GM19239 (cell line): ENCODE data around the gene CBX2.

ENCODE experiments used
- DNase-seq: peaks from one replicate; pipeline ENCODE4 v3.0.0; 2011; ENCODE audit warnings: low spot score; ENCODE audit not compliant: insufficient read length
- FAIRE-seq: peaks from 2 replicates; lab custom pipeline; 2011; peaks lifted over from hg19 to GRCh38; lab: Jason Lieb, UNC

CBX2 gene

GRCh38 chr17:79822583-79823124, 44.7 kb downstream of the CBX2 start:
- DNase-seq = no peak
- no peak for FAIRE-seq

GRCh38 chr17:79824234-79824633, 46.3 kb downstream of the CBX2 start:
- DNase-seq (no peak), FAIRE-seq (no peak)

GRCh38 chr17:79824893-79825579, 47.1 kb downstream of the CBX2 start:
- no peak for FAIRE-seq
- no peak for DNase-seq

- FAIRE-seq (no peak), DNase-seq (no peak)
Measured at GRCh38 chr17:79825580-79825921, 47.6 kb downstream of the CBX2 start.

GRCh38 chr17:79826204-79826680, 48.3 kb downstream of the CBX2 start:
- FAIRE-seq = no peak
- DNase-seq = no peak

GRCh38 chr17:79826841-79827578, 49.1 kb downstream of the CBX2 start:
- DNase-seq (no peak), FAIRE-seq (no peak)

- no peak for FAIRE-seq
Measured at GRCh38 chr17:79829004-79829403, 51.1 kb downstream of the CBX2 start.

GRCh38 chr17:79829457-79829856, 51.5 kb downstream of the CBX2 start:
- FAIRE-seq = no peak
- DNase-seq = no peak

More at GRCh38 chr17:79829004-79829403, 51.1 kb downstream of the CBX2 start:
- no peak for DNase-seq

GRCh38 chr17:79830303-79830702, 52.4 kb downstream of the CBX2 start:
- no peak for FAIRE-seq
- no peak for DNase-seq

GRCh38 chr17:79830763-79831264, 52.9 kb downstream of the CBX2 start:
- FAIRE-seq (no peak), DNase-seq (no peak)

GRCh38 chr17:79831265-79832217, 53.6 kb downstream of the CBX2 start:
- no peak for DNase-seq
- no peak for FAIRE-seq

- DNase-seq (no peak), FAIRE-seq (no peak)
Measured at GRCh38 chr17:79832218-79833109, 54.5 kb downstream of the CBX2 start.

GRCh38 chr17:79833110-79833450, 55.1 kb downstream of the CBX2 start:
- no peak for DNase-seq
- no peak for FAIRE-seq

GRCh38 chr17:79833744-79834564, 56.0 kb downstream of the CBX2 start:
- DNase-seq (no peak), FAIRE-seq (no peak)

- no peak for DNase-seq
- FAIRE-seq = no peak
Measured at GRCh38 chr17:79834565-79835469, 56.9 kb downstream of the CBX2 start.

GRCh38 chr17:79835470-79835899, 57.5 kb downstream of the CBX2 start:
- FAIRE-seq (no peak), DNase-seq (no peak)

- DNase-seq (no peak), FAIRE-seq (no peak)
Measured at GRCh38 chr17:79835953-79836509, 58.1 kb downstream of the CBX2 start.
